NCI-H748 (cell line): ENCODE data around the gene RPS16.

Experiments
- DNase-seq: peaks from one replicate; lab custom pipeline; 2025; ENCODE audit not compliant: unreplicated experiment; lab: John Stamatoyannopoulos, UW

RPS16 gene

GRCh38 chr19:39407660-39408391, 27.9 kb downstream of the RPS16 start:
- DNase-seq: peak; percentile 56

- DNase-seq: no peak
Measured at GRCh38 chr19:39407410-39407659, 28.4 kb downstream of the RPS16 start.

- DNase-seq: peak; percentile 85
Measured at GRCh38 chr19:39406656-39407409, 28.9 kb downstream of the RPS16 start, which contains the start of gene ZFP36. Gene ZFP36 (plus strand): TSS chr19:39406847. CDS start chr19:39406905, 58 bp downstream.

GRCh38 chr19:39405958-39406655, 29.6 kb downstream of the RPS16 start:
- peak; percentile 69 for DNase-seq

- no peak for DNase-seq
Measured at GRCh38 chr19:39405261-39405957, 30.3 kb downstream of the RPS16 start.

- DNase-seq: peak; percentile 77
Measured at GRCh38 chr19:39403331-39404312, 32.1 kb downstream of the RPS16 start.

GRCh38 chr19:39402346-39403300, 33.1 kb downstream of the RPS16 start:
- DNase-seq: peak; percentile 87

GRCh38 chr19:39401549-39402345, 34.0 kb downstream of the RPS16 start:
- DNase-seq: no peak

- no peak for DNase-seq
Measured at GRCh38 chr19:39401070-39401548, 34.6 kb downstream of the RPS16 start.

- DNase-seq: no peak
Measured at GRCh38 chr19:39400061-39400460, 35.7 kb downstream of the RPS16 start.

- no peak for DNase-seq
Measured at GRCh38 chr19:39399668-39400050, 36.1 kb downstream of the RPS16 start.

GRCh38 chr19:39398297-39398864, 37.4 kb downstream of the RPS16 start:
- no peak for DNase-seq

- peak; percentile 78 for DNase-seq
Measured at GRCh38 chr19:39397360-39398296, 38.1 kb downstream of the RPS16 start.

GRCh38 chr19:39390751-39391437, 44.9 kb downstream of the RPS16 start, which contains the start of the genes MED29 and PAF1:
Gene MED29 (plus strand): TSS chr19:39391378. CDS start chr19:39391423, 45 bp downstream.
Gene PAF1 (minus strand): TSS chr19:39391106. CDS start chr19:39390864, 242 bp downstream.
- DNase-seq: peak; percentile 100

- no peak for DNase-seq
Measured at GRCh38 chr19:39390451-39390750, 45.3 kb downstream of the RPS16 start.
